Astrocyte of the hippocampus (primary cell): ENCODE data around the gene RRN3.
"Not testable (repeated sequence)": the region's sequence is repeated elsewhere in the genome, so short reads cannot be mapped to it uniquely, and the experiment has no call there.

Source experiments
- DNase-seq: peaks from one replicate; pipeline ENCODE4 v3.0.0; 2011; ENCODE audit warnings: low read depth, low spot score

The RRN3 gene

GRCh38 chr16:15051387-15051951 is 42.6 kb downstream of the RRN3 start:
- DNase-seq: no peak

DNA sequence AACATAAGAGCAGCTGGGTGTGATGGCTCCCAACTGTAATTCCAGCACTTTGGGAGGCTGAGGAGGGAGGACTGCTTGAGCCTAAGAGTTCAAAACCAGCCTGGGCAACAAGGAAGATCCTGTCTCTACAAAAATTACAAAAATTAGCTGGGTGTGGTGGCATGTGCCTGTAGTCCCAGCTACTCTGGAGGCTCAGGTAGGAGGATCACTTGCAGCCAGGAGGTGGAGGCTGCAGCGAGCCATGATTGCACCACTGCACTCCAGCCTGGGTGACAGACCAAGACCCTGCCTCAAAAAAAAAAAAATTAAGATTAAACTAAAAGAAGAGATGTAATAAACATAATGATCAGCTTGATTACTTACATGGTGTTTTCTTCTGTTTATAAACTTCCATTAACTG is 43.6 kb downstream of the RRN3 start:
- not testable (repeated sequence) for DNase-seq

DNA sequence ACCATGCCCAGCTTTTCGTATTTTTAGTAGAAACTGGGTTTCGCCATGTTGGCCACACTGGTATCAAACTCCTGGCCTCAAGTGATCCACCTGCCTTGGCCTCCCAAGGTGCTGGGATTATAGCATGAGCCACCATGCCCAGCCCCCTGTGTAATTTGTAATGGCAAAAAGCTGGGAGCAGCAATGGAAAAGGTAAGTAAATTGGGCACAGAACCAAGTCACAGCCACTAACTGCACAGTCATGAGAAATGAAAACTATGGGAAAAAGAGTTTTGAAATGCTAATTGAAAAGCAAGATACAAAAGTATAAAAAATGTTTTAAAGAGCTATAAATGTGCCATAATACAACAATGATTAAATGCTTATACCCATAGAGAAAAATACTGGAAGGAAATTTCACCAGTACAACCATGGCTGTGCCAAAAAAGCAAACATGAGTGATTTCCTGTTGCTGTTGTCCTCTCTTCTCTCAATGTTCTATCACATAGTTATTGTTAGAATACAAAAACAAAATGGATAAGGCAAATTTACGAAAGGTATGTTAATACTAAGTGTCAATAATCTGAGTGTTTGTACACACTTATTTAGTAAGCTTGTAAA is 44.4 kb downstream of the RRN3 start:
- no peak for DNase-seq

GRCh38 chr16:15046692-15047376 is 47.2 kb downstream of the RRN3 start:
- no peak for DNase-seq

DNA sequence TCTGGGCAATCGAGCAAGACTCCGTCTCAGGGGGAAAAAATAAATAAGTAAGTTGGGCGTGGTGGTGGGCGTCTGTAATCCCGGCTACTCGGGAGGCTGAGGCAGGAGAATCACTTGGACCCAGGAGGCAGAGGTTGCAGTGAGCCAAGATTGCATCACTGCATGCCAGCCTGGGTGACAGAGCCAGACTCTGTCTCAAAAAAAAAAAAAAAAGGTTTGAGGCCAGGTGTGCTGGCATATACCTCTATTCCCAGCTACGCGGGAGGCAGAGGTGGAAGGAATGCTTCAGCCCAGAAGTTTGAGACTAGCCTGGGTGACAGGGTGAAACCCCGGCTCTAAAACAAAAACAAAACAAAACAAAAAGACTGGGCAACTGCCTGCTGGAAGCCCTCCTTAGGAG is 48.8 kb downstream of the RRN3 start:
- not testable (repeated sequence) for DNase-seq

DNA sequence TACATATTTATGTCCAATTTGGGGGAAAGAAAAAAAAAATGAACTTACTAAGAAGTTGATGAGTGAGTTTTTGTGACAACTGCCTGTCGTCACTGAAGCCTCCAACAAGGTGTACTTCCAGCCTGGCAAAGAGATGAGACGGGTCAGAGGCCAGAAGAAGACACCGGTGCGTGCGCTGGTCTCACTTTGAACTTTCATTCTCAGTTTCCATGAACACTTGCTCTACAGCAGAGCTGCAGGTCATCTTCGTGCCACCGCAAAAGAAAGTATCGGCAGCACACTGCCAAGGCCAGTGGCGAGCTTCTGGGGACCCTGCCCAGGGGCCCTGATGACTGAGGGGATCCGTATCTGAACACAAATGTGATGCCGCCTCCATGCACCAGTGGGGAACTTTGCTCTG is 49.8 kb downstream of the RRN3 start:
- DNase-seq: no peak

GRCh38 chr16:15043344-15043743 is 50.7 kb downstream of the RRN3 start:
- no peak for DNase-seq

DNA sequence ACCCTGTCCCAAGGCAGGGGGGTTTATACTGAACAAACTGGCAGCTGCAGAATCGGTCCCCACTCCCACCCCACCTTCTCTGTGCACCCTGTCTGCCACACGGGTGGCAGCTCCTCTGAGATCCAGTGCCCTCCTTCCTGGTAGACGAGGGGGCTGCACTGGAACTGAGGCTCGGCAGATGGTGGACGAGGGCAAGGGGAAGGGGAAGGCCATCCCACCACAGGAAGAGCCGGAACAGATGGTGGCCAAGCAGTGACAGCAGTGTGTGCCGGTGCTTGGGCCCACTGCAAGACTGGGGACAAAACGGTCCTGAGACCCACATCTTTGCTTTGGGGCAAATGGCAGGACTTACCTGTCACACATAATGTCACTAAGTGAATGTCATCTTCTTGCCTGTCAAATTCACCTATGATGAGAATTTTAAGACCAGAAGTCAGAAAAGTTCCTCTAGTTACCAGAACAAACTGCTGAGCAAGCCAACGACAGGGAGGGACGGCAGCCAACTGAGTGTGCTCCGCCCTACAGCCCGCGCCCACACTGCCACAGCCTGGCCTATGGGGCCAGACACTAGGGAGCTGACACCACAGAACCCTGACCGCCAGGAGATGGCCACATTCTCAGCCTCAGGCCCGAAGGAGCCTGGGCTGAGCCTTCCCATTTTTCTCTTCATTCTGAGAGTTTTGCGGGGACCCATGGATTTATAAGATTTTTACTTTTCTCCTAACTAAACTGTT is 52.6 kb downstream of the RRN3 start:
- DNase-seq: peak; percentile 45

- DNase-seq: no peak
Observed at GRCh38 chr16:15038689-15039088, 55.4 kb downstream of the RRN3 start.

DNA sequence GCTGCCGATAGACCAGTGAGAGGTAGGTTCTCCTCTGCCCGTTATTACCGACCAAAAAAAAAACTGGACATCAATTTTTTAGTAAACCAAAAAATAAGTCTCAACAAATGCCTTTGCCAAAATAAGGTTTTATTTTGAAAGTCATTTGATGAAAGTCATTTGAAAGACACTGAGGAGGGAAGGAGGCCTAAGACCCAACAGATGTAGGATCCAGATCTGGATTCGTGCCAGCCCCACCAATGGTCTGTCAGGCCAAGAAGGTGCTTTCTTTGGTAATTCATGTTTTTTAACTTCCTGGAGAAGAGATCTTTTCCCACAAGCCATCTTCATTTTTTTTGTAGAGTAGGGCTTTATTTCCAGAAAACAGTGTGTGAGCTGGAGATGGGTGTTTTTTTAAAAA is 56.3 kb downstream of the RRN3 start:
- DNase-seq: no peak

DNA sequence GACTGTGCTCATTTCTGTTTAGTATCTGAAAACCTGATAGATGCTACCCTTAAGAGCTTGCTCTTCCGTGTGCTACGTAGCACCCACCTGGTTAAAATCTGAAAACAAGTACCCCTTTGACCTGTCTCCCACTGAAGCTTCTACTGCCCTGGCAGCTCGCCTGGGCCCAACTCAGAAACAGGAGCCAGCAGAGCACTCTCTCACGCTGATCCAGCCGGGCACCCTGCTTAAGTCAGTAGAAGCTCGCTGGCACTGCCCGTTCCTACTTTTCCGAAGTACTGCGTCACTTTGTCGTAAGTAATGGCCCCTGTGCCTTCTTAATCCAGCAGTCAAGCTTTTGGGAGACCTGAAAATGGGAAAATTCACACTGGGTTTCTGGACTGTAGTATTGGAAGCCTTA is 57.1 kb downstream of the RRN3 start:
- DNase-seq: no peak

- no peak for DNase-seq
Observed at GRCh38 chr16:15035163-15035729, 58.8 kb downstream of the RRN3 start.

DNA sequence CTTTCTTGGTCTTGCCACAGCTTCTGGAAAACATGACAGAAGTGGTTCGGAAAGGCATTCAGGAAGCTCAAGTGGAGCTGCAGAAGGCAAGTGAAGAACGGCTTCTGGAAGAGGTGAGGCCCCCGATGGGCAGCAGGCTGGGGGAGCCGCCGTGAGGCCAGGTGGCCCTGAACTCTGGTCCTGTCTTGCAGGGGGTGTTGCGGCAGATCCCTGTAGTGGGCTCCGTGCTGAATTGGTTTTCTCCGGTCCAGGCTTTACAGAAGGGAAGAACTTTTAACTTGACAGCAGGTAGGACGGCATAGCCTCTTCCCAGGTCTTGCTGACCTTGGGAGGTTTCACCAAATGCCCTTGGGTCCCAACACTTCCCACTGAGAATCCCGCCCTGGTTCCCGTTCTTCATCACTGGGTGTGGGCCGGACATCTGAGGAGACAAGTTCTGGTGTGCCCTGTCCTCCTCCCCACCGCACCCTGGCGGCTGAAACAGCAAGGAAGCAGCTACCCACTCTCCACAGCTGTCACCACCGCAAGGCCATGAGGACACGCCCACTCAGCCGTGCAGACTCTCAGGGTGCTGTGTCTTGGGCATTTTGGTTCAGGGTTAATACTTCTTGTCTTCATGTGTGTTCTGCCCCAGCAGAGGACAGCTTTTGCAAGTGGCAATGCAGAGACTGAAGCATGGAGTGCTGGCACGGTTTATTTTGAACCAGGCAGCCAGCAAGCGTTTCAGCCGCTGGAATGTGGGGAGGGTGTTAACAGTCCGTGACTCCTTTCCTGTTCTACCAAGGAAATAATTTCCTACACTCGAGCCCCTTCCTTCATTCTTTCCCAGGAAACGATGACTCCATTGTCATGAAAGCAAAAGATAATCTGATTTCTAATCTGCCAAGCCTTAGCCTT is 59.6 kb downstream of the RRN3 start:
- DNase-seq: no peak

- no peak for DNase-seq
Observed at GRCh38 chr16:15033309-15033707, 60.8 kb downstream of the RRN3 start.

GRCh38 chr16:15032547-15033308 is 61.3 kb downstream of the RRN3 start:
- DNase-seq: peak; percentile 78

DNA sequence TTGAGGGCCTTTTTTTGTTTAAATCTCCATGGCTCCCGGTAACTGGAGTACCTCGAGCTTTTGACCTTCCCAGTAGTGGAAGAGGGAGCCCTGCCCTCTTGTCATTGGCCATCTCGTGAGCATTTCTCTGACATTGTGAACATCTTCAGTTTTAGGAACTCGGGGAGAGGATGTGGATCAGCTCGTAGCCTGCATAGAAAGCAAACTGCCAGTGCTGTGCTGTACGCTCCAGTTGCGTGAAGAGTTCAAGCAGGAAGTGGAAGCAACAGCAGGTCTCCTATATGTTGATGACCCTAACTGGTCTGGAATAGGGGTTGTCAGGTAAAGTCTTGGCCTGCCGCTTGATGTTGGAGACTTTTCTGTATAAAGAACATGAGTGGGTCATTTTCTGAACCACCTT is 62.5 kb downstream of the RRN3 start:
- DNase-seq: no peak

DNA sequence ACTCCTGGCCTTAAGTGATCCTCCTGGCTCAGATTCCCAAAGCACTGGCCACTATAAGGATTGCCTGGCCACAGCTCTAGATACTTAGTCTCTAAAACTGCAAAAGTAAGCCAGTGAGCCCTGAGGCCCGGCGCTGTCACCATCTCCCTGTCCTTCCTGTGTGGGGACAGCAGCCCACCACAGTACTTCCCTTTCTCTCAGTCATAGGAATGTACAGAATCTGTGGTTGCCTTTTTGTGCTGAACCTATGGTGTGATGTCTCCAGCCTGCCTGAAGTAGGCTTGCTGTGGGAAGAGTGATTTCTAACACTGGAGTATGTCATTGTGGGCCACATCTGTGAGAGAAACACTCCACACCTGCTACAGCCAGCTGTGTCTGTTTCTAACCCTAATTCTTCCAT is 62.9 kb downstream of the RRN3 start:
- no peak for DNase-seq

GRCh38 chr16:15029749-15030148 is 64.3 kb downstream of the RRN3 start:
- DNase-seq: not testable (repeated sequence)

DNA sequence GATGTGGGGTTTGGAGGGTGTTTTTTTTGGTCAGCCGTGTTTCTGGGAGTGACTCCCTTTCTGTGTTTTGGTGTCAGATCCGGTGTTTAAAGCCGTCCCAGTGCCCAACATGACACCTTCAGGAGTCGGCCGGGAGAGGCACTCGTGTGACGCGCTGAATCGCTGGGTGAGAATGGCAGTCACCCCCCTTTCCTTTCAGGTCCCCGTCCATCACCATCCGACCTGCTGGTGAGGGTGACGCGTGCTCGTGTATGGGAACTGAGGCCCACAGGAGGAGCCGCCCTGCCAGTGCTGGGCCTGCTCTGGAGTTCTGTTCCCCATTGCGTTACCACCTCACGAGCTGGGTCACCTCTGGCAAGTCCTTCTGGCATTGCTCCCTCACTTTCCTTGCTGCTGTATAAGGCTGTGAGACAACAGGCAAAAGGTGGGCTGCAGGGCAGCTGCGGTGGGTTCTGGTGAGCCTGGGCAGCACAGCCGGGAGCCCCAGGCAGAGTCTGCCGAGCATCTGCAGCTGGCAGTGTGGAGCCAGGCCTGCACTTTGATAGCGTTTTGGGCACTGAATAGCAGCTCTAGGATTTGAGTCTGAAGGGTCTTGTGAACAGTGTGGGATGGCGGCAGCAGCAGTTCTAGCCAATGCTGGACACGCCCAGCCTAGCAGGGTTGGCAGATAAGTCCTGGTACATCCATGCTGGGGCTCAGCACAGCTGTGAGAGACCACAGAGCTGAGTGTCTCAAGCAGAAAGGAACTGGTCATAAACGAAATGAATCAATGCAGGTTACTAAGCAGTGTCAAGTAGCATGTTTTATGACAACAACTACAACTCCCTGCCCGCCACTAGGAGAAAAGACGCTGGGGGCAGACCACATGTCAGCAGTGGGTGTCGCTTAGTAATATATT is 65.0 kb downstream of the RRN3 start:
- not testable (repeated sequence) for DNase-seq

DNA sequence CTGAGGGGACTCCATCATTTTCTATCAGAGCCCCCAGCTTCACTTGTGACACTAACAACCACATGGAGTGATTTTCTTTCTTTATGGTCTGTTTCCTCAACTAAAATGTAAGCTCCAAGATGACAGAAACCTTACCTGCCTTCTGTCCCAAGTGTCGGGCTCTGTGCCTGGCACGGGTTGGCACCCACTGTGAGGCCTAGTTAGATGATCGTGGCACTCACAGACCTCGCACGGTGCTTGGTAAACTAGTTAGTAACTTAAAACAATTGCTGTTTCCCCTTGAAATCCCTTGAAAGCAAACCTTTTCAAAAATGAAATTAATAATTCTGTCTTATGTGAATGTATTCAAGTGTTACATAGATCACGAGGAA is 65.7 kb downstream of the RRN3 start:
- not testable (repeated sequence) for DNase-seq
